ENCODE results near the gene EFNA2. TPM values are rescaled to one million over a fixed set of nuclear protein-coding genes. Genes with fewer than 3 reads are reported as not detected.
"Not testable (repeated sequence)": the region's sequence is repeated elsewhere in the genome, so short reads cannot be mapped to it uniquely, and the experiment has no call there.

The EFNA2 gene
- total RNA-seq, 1 experiment from 2014 or later: 2.8 TPM

- not testable (repeated sequence) for H3K27me3 ChIP-seq; H3K4me3 ChIP-seq; H3K9me3 ChIP-seq (replicated peaks); DNase-seq; H3K4me1 ChIP-seq; H3K36me3 ChIP-seq
- peak overlapping the region; percentile 58; the same call in 1 of the 2 replicates for H3K27ac ChIP-seq
Observed at GRCh38 chr19:1332208-1332607, 46.5 kb downstream of the EFNA2 start.

DNA sequence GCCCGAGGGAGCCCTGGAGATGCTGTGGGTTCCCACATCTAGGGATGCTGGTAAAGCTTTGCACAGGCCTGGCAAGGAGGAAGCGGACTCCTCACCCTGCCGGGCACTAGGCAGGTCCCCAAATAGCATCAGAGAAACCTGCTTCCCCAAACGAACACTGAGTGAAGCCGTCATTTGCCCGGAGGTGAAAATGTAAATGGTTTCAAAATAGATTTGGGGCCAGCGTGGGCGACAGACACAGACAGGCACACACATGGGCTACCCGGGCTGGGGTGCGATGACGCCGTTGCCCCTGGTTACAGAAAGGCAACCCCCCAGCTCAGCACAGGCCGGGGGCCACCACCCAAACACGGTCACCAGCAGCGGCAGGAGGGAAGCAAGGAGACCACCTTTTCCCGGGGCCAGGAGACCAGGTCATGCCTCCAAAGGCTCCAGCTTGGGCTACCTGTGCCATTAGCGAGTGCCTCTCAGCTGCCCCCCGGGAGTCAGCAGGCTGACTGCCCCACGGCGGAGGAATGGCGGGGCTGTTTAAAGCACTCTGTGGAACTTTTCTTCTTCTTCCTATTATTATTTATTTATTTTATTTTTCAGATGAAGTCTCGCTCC is 50.5 kb downstream of the EFNA2 start:
- DNase-seq: no peak
- no peaks in the 10 kb centered on the region for H3K36me3 ChIP-seq

DNA sequence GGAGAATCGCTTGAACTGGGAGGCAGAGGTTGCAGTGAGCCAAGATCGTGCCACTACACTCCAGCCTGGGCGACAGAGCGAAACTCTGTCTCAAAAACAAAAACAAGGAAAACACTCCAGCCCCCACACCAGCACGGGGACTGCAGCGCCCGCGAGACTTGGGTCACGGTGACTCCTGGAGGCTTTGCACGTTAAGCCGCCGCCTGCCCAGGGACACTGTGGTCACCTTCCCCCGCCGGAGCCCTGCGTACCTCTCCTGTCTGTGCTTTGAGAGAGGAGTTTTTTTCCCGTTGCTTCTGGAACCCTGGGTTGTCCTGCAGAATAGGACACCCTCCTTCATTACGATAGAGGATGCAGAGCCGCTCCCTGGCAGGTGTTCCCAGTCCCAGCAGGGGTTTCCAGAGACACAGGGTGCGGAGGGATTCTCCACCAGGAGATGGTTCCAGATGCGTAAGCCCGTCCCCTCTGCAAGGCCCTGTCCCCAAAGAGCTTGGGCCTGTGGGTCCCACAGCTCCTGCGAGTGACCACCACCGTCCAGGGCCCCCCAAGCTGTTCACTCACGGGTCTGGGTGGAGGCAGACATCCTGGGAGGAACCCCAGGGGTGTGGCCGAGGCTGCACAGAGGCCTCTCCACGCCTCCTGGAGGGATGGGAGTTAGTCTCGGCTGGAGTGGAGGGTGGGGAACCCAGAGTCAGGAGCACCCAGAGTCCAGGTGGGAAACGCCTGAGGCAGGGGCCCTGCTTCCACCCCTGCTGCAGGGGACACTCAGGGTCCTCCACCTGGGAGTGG is 55.2 kb downstream of the EFNA2 start:
- H3K36me3 ChIP-seq: no peaks in the 10 kb centered on the region
- peaks cover 13% of the 10 kb centered on the region for H3K27me3 ChIP-seq
- H3K4me1 ChIP-seq: no peaks in the 10 kb centered on the region
- no peak overlapping the region for H3K27ac ChIP-seq
- H3K9me3 ChIP-seq (replicated peaks): no peaks in the 10 kb centered on the region
- no peak for DNase-seq
- H3K4me3 ChIP-seq: no peak overlapping the region

More for the DNA sequence above, 50.5 kb downstream of the EFNA2 start:
- H3K27me3 ChIP-seq: peaks cover 12% of the 10 kb centered on the region
- peaks cover 10% of the 10 kb centered on the region; the same call in 1 of the 2 replicates for H3K4me1 ChIP-seq
- no peak overlapping the region for H3K4me3 ChIP-seq
- H3K9me3 ChIP-seq (replicated peaks): no peaks in the 10 kb centered on the region
- no peak overlapping the region for H3K27ac ChIP-seq

DNA sequence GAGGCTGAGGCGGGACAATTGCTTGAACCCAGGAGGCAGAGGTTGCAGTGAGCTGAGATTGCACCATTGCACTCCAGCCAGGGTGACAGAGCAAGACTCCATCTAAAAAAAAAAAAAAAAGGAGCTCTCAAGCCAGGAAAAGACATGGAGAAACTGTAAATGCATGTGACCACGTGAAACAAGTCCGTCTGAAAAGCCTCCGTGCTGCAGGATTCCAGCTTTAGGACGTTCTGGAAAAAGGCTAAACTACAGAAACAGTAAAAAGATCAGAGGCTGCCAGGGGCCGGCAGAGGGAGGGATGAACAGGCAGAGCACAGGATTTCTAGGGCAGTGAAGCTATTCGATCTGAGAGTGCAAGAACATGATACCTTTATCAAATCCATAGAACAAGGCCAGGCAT is 57.4 kb downstream of the EFNA2 start:
- Histone ChIP-seq H3K27ac (no peak overlapping the region), H3K9me3 (replicated peaks) (no peaks in the 10 kb centered on the region), H3K4me3 (no peak overlapping the region), H3K4me1 (no peaks in the 10 kb centered on the region), H3K27me3 (peaks cover 13% of the 10 kb centered on the region), H3K36me3 (no peaks in the 10 kb centered on the region)
- DNase-seq: no peak

GRCh38 chr19:1349211-1349610 is 63.5 kb downstream of the EFNA2 start:
- H3K4me1 ChIP-seq: peaks cover under 1% of the 10 kb centered on the region; the same call in 1 of the 2 replicates
- DNase-seq: no peak
- H3K4me3 ChIP-seq: no peak overlapping the region
- no peaks in the 10 kb centered on the region for H3K27me3 ChIP-seq
- no peaks in the 10 kb centered on the region for H3K9me3 ChIP-seq (replicated peaks)
- no peaks in the 10 kb centered on the region for H3K36me3 ChIP-seq
- H3K27ac ChIP-seq: no peak overlapping the region

DNA sequence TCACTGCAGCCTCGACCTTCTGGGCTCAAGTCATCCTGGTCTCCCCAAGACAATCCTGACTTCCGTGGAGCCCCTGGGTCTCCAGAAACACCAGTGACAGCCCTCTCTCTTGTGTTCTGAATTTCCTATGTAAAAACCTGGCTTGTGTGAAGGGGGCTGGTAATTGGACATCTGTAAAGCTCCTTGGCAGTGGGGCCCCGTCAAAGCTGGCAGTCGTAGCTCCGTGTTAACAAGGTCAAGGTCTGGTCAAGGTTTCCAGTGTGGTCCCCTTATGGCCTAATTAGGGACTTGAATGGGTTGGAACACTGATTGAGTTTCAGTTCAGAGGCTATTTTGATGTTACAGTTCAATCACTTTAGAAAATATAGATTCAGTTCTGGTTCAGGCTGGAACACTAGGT is 65.2 kb downstream of the EFNA2 start:
- Histone ChIP-seq H3K27me3 (no peaks in the 10 kb centered on the region), H3K36me3 (no peaks in the 10 kb centered on the region), H3K27ac (no peak overlapping the region), H3K4me1 (peaks cover 3% of the 10 kb centered on the region; the same call in 1 of the 2 replicates), H3K9me3 (replicated peaks) (no peaks in the 10 kb centered on the region), H3K4me3 (no peak overlapping the region)
- no peak for DNase-seq

Other genes with a start within 250 kb of the EFNA2 start
- gene ABCA7, start 245.8 kb upstream of the EFNA2 start, total RNA-seq (2014; rRNA removed; shearing (Covaris generic)): 7.8 and 11.0 TPM in 2 replicates
- 2.9 TPM in 2 replicates for gene ARHGAP45, start 218.7 kb upstream of the EFNA2 start, total RNA-seq (2014; rRNA removed; shearing (Covaris generic))
- gene POLR2E, start 190.5 kb upstream of the EFNA2 start, total RNA-seq (2014; rRNA removed; shearing (Covaris generic)): 176 and 183 TPM in 2 replicates
- gene GPX4, start 181.9 kb upstream of the EFNA2 start, total RNA-seq (2014; rRNA removed; shearing (Covaris generic)): 232 and 290 TPM in 2 replicates
- 15.0 and 17.1 TPM in 2 replicates for gene SBNO2, start 111.6 kb upstream of the EFNA2 start, total RNA-seq (2014; rRNA removed; shearing (Covaris generic))
- gene STK11, start 80.1 kb upstream of the EFNA2 start, total RNA-seq (2014; rRNA removed; shearing (Covaris generic)): 40.4 and 43.6 TPM in 2 replicates
- 1.2 and 1.9 TPM in 2 replicates for gene CBARP, start 47.9 kb upstream of the EFNA2 start, total RNA-seq (2014; rRNA removed; shearing (Covaris generic))
- 25.5 and 32.2 TPM in 2 replicates for gene ATP5F1D, start 44.1 kb upstream of the EFNA2 start, total RNA-seq (2014; rRNA removed; shearing (Covaris generic))
- 9.1 TPM in 2 replicates for gene MIDN, start 37.3 kb upstream of the EFNA2 start, total RNA-seq (2014; rRNA removed; shearing (Covaris generic))
- gene CIRBP, start 16.5 kb upstream of the EFNA2 start, total RNA-seq (2014; rRNA removed; shearing (Covaris generic)): 159 and 181 TPM in 2 replicates
- 22.3 and 25.1 TPM in 2 replicates for gene FAM174C, start 10.3 kb upstream of the EFNA2 start, total RNA-seq (2014; rRNA removed; shearing (Covaris generic))
- gene NDUFS7, start 98.0 kb downstream of the EFNA2 start, total RNA-seq (2014; rRNA removed; shearing (Covaris generic)): 31.4 and 39.6 TPM in 2 replicates
- gene GAMT, start 115.7 kb downstream of the EFNA2 start, total RNA-seq (2014; rRNA removed; shearing (Covaris generic)): 13.7 and 15.2 TPM in 2 replicates
- 132 and 138 TPM in 2 replicates for gene DAZAP1, start 121.7 kb downstream of the EFNA2 start, total RNA-seq (2014; rRNA removed; shearing (Covaris generic))
- gene RPS15, start 152.5 kb downstream of the EFNA2 start, total RNA-seq (2014; rRNA removed; shearing (Covaris generic)): 1,359 and 1,591 TPM in 2 replicates
- gene APC2, start 164.2 kb downstream of the EFNA2 start, total RNA-seq (2014; rRNA removed; shearing (Covaris generic)): 0.13 and 0.24 TPM in 2 replicates
- 26.6 and 29.4 TPM in 2 replicates for gene C19orf25, start 193.3 kb downstream of the EFNA2 start, total RNA-seq (2014; rRNA removed; shearing (Covaris generic))
- gene PCSK4, start 204.5 kb downstream of the EFNA2 start, total RNA-seq (2014; rRNA removed; shearing (Covaris generic)): 0.58 and 1.1 TPM in 2 replicates
- 0.41 and 0.45 TPM in 2 replicates for gene REEP6, start 205.3 kb downstream of the EFNA2 start, total RNA-seq (2014; rRNA removed; shearing (Covaris generic))
- 0.77 and 0.79 TPM in 2 replicates for gene ADAMTSL5, start 227.1 kb downstream of the EFNA2 start, total RNA-seq (2014; rRNA removed; shearing (Covaris generic))
- not detected in 2 replicates for gene PLK5, start 238.2 kb downstream of the EFNA2 start, total RNA-seq (2014; rRNA removed; shearing (Covaris generic))

Measured in SJCRH30 (cell line).